Breast epithelium (tissue), 3 donors: Measurements from ENCODE around the gene NDUFB3.

Experiments used
- CTCF ChIP-seq, 3 donors: fragments of 450-650 bp; IDR thresholded peaks; one replicate each; pipeline ENCODE4 v1.5.1; 2016 to 2017; ENCODE audit warnings: antibody characterized with exemption in 3 of 3, mild to moderate bottlenecking in 3 of 3, moderate library complexity in 3 of 3
- POLR2A ChIP-seq: fragments of 450-650 bp; IDR thresholded peaks from one replicate; pipeline ENCODE4 v1.6.1; 2016; ENCODE audit warnings: antibody characterized with exemption, mild to moderate bottlenecking, moderate library complexity

DNA sequence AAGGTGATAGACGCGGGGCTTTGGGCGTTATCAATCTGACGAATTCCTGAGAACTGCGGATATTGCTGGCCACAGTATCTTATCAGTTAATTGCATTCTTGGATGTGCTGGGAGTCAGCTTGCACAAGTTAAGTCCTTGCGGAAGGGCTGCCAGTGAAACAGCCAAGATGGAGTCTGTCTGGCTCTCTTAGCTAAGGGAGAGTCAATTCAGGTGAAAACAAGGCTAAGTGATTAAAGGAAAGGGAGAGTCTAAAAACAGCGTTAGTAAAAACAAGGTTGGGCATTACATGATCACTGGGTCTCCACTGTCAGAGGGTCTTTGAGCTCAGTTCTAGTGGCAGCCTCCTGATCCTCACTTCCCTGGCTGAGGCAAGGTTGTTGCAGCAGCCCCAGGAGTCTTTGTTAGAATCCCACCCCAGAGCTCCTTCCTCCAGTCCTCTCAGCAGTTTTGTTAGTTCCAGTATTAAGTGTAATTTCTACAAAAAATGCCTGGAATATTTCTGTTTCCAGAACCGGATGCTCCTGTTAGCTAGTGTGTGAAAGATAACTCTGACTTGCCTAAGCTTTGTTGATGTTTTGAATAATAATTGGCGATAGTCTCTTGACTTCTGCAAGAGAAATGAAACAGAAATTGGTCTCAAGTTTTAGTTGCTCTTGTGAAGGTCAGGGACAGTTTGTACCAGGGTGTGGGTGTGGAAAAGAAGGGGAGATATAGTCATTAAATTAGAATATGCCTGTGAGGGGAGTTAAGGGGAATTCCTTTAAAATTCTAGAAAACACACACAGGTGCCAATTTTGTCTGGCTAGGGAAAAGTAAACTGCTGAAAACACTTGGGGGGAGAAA is 54.7 kb downstream of the NDUFB3 start:
- TF ChIP-seq POLR2A (no peak), CTCF (IDR thresholded peaks at IDR 0.05) (no peak)
